ENCODE measurements around the gene TMTC1.

- TF ChIP-seq POLR2A (IDR thresholded peaks at IDR 0.05; ENCODE audit: low read length), result no peak
- no peak for TF ChIP-seq GATA1 (IDR thresholded peaks at IDR 0.05; ENCODE audit: low read depth, low read length)
Observed at GRCh38 chr12:29700761-29701481, 82.8 kb downstream of the TMTC1 start.
